Measurements from ENCODE around the gene PDE4B. TPM values are rescaled to one million over a fixed set of nuclear protein-coding genes. Genes with fewer than 3 reads are reported as not detected.
"Not testable (repeated sequence)": the region's sequence is repeated elsewhere in the genome, so short reads cannot be mapped to it uniquely, and the experiment has no call there.

Gene PDE4B
- total RNA-seq, 2 donors from 2014 or later = 14.0 to 17.1 TPM

GRCh38 chr1:66420906-66421305, 628.2 kb downstream of the PDE4B start:
- intact Hi-C loops (cut with DNase I); DNase-seq (ENCODE audit: low spot score): not testable (repeated sequence)

- intact Hi-C loops (cut with DNase I) = no loop called here
- no peak for DNase-seq (ENCODE audit: low spot score)
Measured at GRCh38 chr1:66422804-66423203, 630.1 kb downstream of the PDE4B start.
